Activated naive CD4-positive, alpha-beta T cell treated with anti-CD3 and anti-CD28 coated beads for 36 hours (primary cell): Measurements from ENCODE around the gene SOS2. TPM values are rescaled to one million over a fixed set of nuclear protein-coding genes. Genes with fewer than 3 reads are reported as not detected.
A peak's percentile ranks its signal among the peaks of the same experiment; 100 is the strongest.
"Not testable (repeated sequence)": the region's sequence is repeated elsewhere in the genome, so short reads cannot be mapped to it uniquely, and the experiment has no call there.

Experiments used
- CTCF ChIA-PET: fragments of 350-600 bp; sonication (Branson Sonifier 250); formaldehyde crosslinking; loops from one replicate; lab custom pipeline; 2021; ENCODE audit warnings: antibody characterized with exemption; lab: Charles Lee
- DNase-seq: peaks from one replicate; pipeline ENCODE4 v3.0.0-alpha.2; 2020
- H3K27ac Mint-ChIP-seq: one replicate; pipeline ENCODE4 v1.8.0; 2021; ENCODE audit warnings: mild to moderate bottlenecking, mixed read lengths
- H3K27me3 Mint-ChIP-seq: one replicate; pipeline ENCODE4 v1.8.0; 2021; ENCODE audit warnings: low read depth, mixed read lengths
- H3K36me3 Mint-ChIP-seq: one replicate; pipeline ENCODE4 v1.8.0; 2021; ENCODE audit warnings: low read depth, mixed read lengths
- H3K4me1 Mint-ChIP-seq: one replicate; pipeline ENCODE4 v1.8.0; 2021; ENCODE audit warnings: low read depth, mixed read lengths
- H3K4me3 Mint-ChIP-seq: one replicate; pipeline ENCODE4 v1.8.0; 2021; ENCODE audit warnings: mild to moderate bottlenecking, moderate library complexity, mixed read lengths
- H3K9me3 Mint-ChIP-seq: one replicate; pipeline ENCODE4 v1.8.0; 2021; ENCODE audit warnings: mixed read lengths
- intact Hi-C: fragments of 100-400 bp; cut with micrococcal nuclease; formaldehyde crosslinking; loops from one replicate; pipeline ENCODE4 v1.15.1; 2023
- total RNA-seq, 2 experiments: library from RNA; stranded (reverse); gene quantifications; one replicate each; pipeline ENCODE4 v1.2.3, GENCODE V29; 2021

Gene SOS2
- total RNA-seq, 2 experiments from 2014 or later, result 20.3 to 22.1 TPM

GRCh38 chr14:50082784-50083466, 148.5 kb downstream of the SOS2 start:
- Mint-ChIP-seq H3K9me3 (peaks cover 4% of the 10 kb centered on the region), H3K27me3 (no peaks in the 10 kb centered on the region), H3K27ac (peak overlapping the region; percentile 91), H3K36me3 (no peaks in the 10 kb centered on the region), H3K4me3 (peak overlapping the region; percentile 58), H3K4me1 (peaks cover 69% of the 10 kb centered on the region)
- intact Hi-C loops, result loop anchor here (1.0 to 10.0 kb wide), 16 partner anchors 18 to 1782 kb away; partner anchors contain the start of genes DNAAF2, GNG2, KLHDC2 and MGAT2
- DNase-seq, result peak; percentile 95
- CTCF ChIA-PET, result interaction anchor here (0.6 to 3.7 kb wide), 14 partner anchors 15 to 498 kb away, joined by 3 to 34 read pairs (median 4); no protein-coding TSS in a partner anchor

- CTCF ChIA-PET, result interaction anchor here (0.6 to 3.7 kb wide), 16 partner anchors 12 to 498 kb away, joined by 3 to 34 read pairs (median 5); partner anchors contain the start of gene NEMF
- Mint-ChIP-seq H3K4me1 (peaks cover 65% of the 10 kb centered on the region), H3K36me3 (no peaks in the 10 kb centered on the region), H3K4me3 (peak overlapping the region; percentile 58), H3K27me3 (no peaks in the 10 kb centered on the region), H3K9me3 (peaks cover 4% of the 10 kb centered on the region), H3K27ac (peak overlapping the region; percentile 91)
- DNase-seq, result peak; percentile 43
- intact Hi-C loops, result loop anchor here (2.0 to 10.0 kb wide), 5 partner anchors 22 to 1782 kb away; partner anchors contain the start of genes DNAAF2, GNG2, KLHDC2 and RPS29
These were observed 149.1 kb downstream of the SOS2 start for GRCh38 chr14:50082308-50082742.

GRCh38 chr14:50079103-50079502, 152.3 kb downstream of the SOS2 start:
- H3K9me3 Mint-ChIP-seq, H3K36me3 Mint-ChIP-seq, CTCF ChIA-PET, H3K4me3 Mint-ChIP-seq, DNase-seq, H3K27ac Mint-ChIP-seq, intact Hi-C loops, H3K27me3 Mint-ChIP-seq: not testable (repeated sequence)
- peaks cover 52% of the 10 kb centered on the region for H3K4me1 Mint-ChIP-seq

- peaks cover 31% of the 10 kb centered on the region for H3K4me1 Mint-ChIP-seq
- H3K27me3 Mint-ChIP-seq, intact Hi-C loops, H3K27ac Mint-ChIP-seq, H3K36me3 Mint-ChIP-seq, H3K4me3 Mint-ChIP-seq, DNase-seq, H3K9me3 Mint-ChIP-seq, CTCF ChIA-PET: not testable (repeated sequence)
These were observed 157.7 kb downstream of the SOS2 start for GRCh38 chr14:50073663-50074062.

- Mint-ChIP-seq H3K27ac (no peak overlapping the region), H3K36me3 (no peaks in the 10 kb centered on the region), H3K4me3 (no peak overlapping the region), H3K27me3 (no peaks in the 10 kb centered on the region), H3K9me3 (no peaks in the 10 kb centered on the region), H3K4me1 (peaks cover 37% of the 10 kb centered on the region)
- CTCF ChIA-PET, result interaction anchor here (0.8 to 1.1 kb wide), 4 partner anchors 9 to 210 kb away, joined by 3 read pairs; no protein-coding TSS in a partner anchor
- intact Hi-C loops, result no loop called here
- DNase-seq, result no peak
These were observed 159.0 kb downstream of the SOS2 start for GRCh38 chr14:50072395-50072794.

- DNase-seq, result no peak
- CTCF ChIA-PET, result interaction anchor here (0.9 to 2.2 kb wide), 4 partner anchors 11 to 206 kb away, joined by 3 to 9 read pairs (median 4); no protein-coding TSS in a partner anchor
- Mint-ChIP-seq H3K27ac (peak overlapping the region; percentile 41), H3K27me3 (no peaks in the 10 kb centered on the region), H3K36me3 (peaks cover 2% of the 10 kb centered on the region), H3K4me3 (no peak overlapping the region), H3K4me1 (peaks cover 41% of the 10 kb centered on the region), H3K9me3 (no peaks in the 10 kb centered on the region)
- intact Hi-C loops, result no loop called here
These were observed 160.4 kb downstream of the SOS2 start for GRCh38 chr14:50070840-50071548.

GRCh38 chr14:50070230-50070629, 161.1 kb downstream of the SOS2 start:
- Mint-ChIP-seq H3K4me3 (no peak overlapping the region), H3K27me3 (no peaks in the 10 kb centered on the region), H3K36me3 (peaks cover 2% of the 10 kb centered on the region), H3K9me3 (no peaks in the 10 kb centered on the region), H3K4me1 (peaks cover 45% of the 10 kb centered on the region), H3K27ac (no peak overlapping the region)
- CTCF ChIA-PET, result interaction anchor here (0.9 to 2.2 kb wide), 5 partner anchors 11 to 207 kb away, joined by 3 to 9 read pairs (median 3); no protein-coding TSS in a partner anchor
- no peak for DNase-seq
- intact Hi-C loops, result no loop called here

GRCh38 chr14:50069325-50069724, 162.1 kb downstream of the SOS2 start:
- intact Hi-C loops, result no loop called here
- CTCF ChIA-PET, result interaction anchor here (0.7 to 2.2 kb wide), 2 partner anchors 12 to 35 kb away, joined by 3 to 9 read pairs; no protein-coding TSS in a partner anchor
- H3K4me1 Mint-ChIP-seq, result peaks cover 51% of the 10 kb centered on the region
- DNase-seq, result no peak
- H3K27me3 Mint-ChIP-seq, result no peaks in the 10 kb centered on the region
- H3K36me3 Mint-ChIP-seq, result peaks cover 2% of the 10 kb centered on the region
- H3K27ac Mint-ChIP-seq, result no peak overlapping the region
- no peaks in the 10 kb centered on the region for H3K9me3 Mint-ChIP-seq
- no peak overlapping the region for H3K4me3 Mint-ChIP-seq

GRCh38 chr14:50068496-50068895, 162.9 kb downstream of the SOS2 start:
- no peak for DNase-seq
- intact Hi-C loops, result no loop called here
- Mint-ChIP-seq H3K9me3 (no peaks in the 10 kb centered on the region), H3K27ac (no peak overlapping the region), H3K4me3 (no peak overlapping the region), H3K27me3 (no peaks in the 10 kb centered on the region), H3K36me3 (peaks cover 2% of the 10 kb centered on the region), H3K4me1 (peaks cover 59% of the 10 kb centered on the region)
- CTCF ChIA-PET, result interaction anchor here (1.5 to 1.9 kb wide), 2 partner anchors 13 to 30 kb away, joined by 5 to 10 read pairs; no protein-coding TSS in a partner anchor

- no peak for DNase-seq
- CTCF ChIA-PET, result interaction anchor here (1.0 to 1.9 kb wide), 3 partner anchors 14 to 206 kb away, joined by 3 to 10 read pairs (median 5); no protein-coding TSS in a partner anchor
- no peak overlapping the region for H3K4me3 Mint-ChIP-seq
- peaks cover 2% of the 10 kb centered on the region for H3K36me3 Mint-ChIP-seq
- H3K27ac Mint-ChIP-seq, result no peak overlapping the region
- H3K4me1 Mint-ChIP-seq, result peaks cover 65% of the 10 kb centered on the region
- no peaks in the 10 kb centered on the region for H3K9me3 Mint-ChIP-seq
- H3K27me3 Mint-ChIP-seq, result no peaks in the 10 kb centered on the region
- intact Hi-C loops, result no loop called here
These were observed 163.5 kb downstream of the SOS2 start for GRCh38 chr14:50067723-50068495.
